ENCODE results near the gene TM7SF3. TPM values are rescaled to one million over a fixed set of nuclear protein-coding genes. Genes with fewer than 3 reads are reported as not detected.

TM7SF3 gene
- total RNA-seq, 1 experiment from 2014 or later = 114 TPM

DNA sequence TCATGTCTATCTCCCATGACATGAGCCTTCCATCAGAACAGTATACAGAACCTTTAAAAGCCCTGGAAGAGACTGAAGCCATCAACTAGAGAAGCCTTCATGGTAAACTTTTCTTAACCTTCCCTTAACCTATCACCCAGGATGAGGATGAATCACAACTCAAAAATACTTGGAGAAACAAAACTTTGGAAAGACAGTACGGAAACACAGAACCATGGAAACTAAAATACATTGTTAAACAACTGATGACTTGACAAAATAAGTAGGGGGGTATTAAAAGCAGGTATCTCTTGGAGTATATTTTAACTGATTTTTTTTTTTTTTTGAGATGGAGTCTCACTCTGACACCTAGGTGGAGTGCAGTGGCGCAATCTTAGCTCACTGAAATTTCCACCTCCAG, 8.7 kb downstream of the TM7SF3 start:
- Histone ChIP-seq H3K4me3 (ENCODE audit: low read length) (no peak overlapping the region), H3K27ac (ENCODE audit: low read length) (no peak overlapping the region), H3K9ac (ENCODE audit: low read length) (no peak overlapping the region), H3K4me2 (ENCODE audit: low read length) (no peak overlapping the region), H3K9me3 (ENCODE audit: low read length) (no peaks in the 10 kb centered on the region), H4K20me1 (ENCODE audit: low read length) (no peaks in the 10 kb centered on the region), H3K79me2 (ENCODE audit: low read length) (peaks cover 39% of the 10 kb centered on the region), H3F3A (ENCODE audit: low read length, unreplicated experiment) (no peaks in the 10 kb centered on the region), H3K4me1 (ENCODE audit: insufficient read depth, low read length) (peaks cover 22% of the 10 kb centered on the region), H3K9me2 (replicated peaks; ENCODE audit: low read length) (no peaks in the 10 kb centered on the region), H2AFZ (ENCODE audit: low read length) (no peak overlapping the region), H3K36me3 (ENCODE audit: low read depth, low read length) (no peaks in the 10 kb centered on the region), H3K27me3 (ENCODE audit: low read length) (no peaks in the 10 kb centered on the region)
- TF ChIP-seq EZH2 (IDR thresholded peaks at IDR 0.05; ENCODE audit: low read length, unreplicated experiment) (no peak), EZH2phosphoT487 (IDR thresholded peaks at IDR 0.05; ENCODE audit: borderline replicate concordance, low read length) (no peak)
- TF ChIP-seq, protein P1, sequence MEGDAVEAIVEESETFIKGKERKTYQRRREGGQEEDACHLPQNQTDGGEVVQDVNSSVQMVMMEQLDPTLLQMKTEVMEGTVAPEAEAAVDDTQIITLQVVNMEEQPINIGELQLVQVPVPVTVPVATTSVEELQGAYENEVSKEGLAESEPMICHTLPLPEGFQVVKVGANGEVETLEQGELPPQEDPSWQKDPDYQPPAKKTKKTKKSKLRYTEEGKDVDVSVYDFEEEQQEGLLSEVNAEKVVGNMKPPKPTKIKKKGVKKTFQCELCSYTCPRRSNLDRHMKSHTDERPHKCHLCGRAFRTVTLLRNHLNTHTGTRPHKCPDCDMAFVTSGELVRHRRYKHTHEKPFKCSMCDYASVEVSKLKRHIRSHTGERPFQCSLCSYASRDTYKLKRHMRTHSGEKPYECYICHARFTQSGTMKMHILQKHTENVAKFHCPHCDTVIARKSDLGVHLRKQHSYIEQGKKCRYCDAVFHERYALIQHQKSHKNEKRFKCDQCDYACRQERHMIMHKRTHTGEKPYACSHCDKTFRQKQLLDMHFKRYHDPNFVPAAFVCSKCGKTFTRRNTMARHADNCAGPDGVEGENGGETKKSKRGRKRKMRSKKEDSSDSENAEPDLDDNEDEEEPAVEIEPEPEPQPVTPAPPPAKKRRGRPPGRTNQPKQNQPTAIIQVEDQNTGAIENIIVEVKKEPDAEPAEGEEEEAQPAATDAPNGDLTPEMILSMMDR (conservative IDR thresholded peaks at IDR 0.05; ENCODE audit: low read depth, low read length) = no peak
- intact Hi-C loops (cut with micrococcal nuclease) = no loop called here
- ATAC-seq = no peak
- POLR2A ChIA-PET (ENCODE audit: unreplicated experiment) = no interaction called here
- no TSS peak for BruUV-seq (replicated peaks)
- DNase-seq = no peak
- CTCF ChIA-PET = interaction anchor here (1.0 kb wide), 1 partner anchor 11 kb away, joined by 3 read pairs; no protein-coding TSS in a partner anchor

DNA sequence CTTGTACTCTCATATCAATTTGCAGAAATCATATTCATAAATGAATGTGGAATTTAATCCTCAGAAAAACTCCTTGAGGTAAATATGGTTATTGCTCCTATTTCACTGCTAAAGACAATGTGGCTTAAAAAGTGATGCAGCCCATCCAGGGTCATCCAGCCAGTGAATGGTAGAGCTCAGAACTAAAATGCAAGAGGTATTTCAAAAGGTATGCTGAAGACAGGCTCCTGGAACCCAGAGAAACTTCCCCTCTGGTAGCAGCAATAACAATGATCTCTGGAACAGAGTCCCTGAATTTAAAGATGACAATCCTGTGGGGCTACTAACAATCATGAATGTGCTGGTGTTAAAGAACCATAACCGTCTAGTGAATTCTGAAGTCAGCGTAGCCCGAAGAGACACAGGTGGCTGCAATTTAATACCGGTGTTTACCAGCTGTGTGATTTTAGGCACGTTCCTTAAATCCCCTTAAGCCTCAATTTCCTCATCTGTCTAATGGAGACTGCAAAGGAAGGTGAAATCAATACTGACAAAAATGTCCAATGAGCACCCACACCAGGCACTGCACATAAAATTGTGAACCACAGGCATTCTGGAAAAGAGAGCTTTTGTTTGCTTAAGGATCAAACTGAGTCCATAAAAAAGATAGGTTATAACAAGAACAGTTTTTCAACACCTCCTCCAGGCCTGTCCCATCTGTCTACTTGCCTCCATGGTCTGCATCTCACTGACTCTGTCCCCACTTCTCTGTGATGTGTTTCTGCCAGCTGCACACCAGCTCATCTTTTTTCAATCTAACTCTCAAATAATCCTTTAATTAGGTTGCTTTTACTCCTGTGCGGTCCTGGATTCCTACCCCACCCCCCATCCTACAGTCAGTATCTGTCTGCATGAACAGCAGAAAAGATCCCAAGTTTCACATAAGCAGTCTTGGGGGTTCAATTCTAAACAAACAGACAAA, 10.5 kb downstream of the TM7SF3 start:
- Histone ChIP-seq H3K4me2 (ENCODE audit: low read length) (no peak overlapping the region; the same call in 1 of the 2 replicates), H4K20me1 (ENCODE audit: low read length) (no peaks in the 10 kb centered on the region), H3F3A (ENCODE audit: low read length, unreplicated experiment) (no peaks in the 10 kb centered on the region), H3K27ac (ENCODE audit: low read length) (no peak overlapping the region), H3K4me3 (ENCODE audit: low read length) (no peak overlapping the region), H3K9me3 (ENCODE audit: low read length) (no peaks in the 10 kb centered on the region), H3K4me1 (ENCODE audit: insufficient read depth, low read length) (peaks cover 11% of the 10 kb centered on the region), H3K79me2 (ENCODE audit: low read length) (peaks cover 21% of the 10 kb centered on the region; the same call in 1 of the 2 replicates), H3K9ac (ENCODE audit: low read length) (no peak overlapping the region), H3K9me2 (replicated peaks; ENCODE audit: low read length) (no peaks in the 10 kb centered on the region), H2AFZ (ENCODE audit: low read length) (no peak overlapping the region), H3K36me3 (ENCODE audit: low read depth, low read length) (no peaks in the 10 kb centered on the region), H3K27me3 (ENCODE audit: low read length) (no peaks in the 10 kb centered on the region)
- ChIA-PET CTCF (no interaction called here), POLR2A (ENCODE audit: unreplicated experiment) (no interaction called here)
- BruUV-seq (replicated peaks) = no TSS peak
- DNase-seq (peak; percentile 40), ATAC-seq (peak; percentile 80)
- intact Hi-C loops (cut with micrococcal nuclease) = no loop called here
- TF ChIP-seq EZH2 (IDR thresholded peaks at IDR 0.05; ENCODE audit: low read length, unreplicated experiment) (no peak), EZH2phosphoT487 (IDR thresholded peaks at IDR 0.05; ENCODE audit: borderline replicate concordance, low read length) (no peak)
- TF ChIP-seq, protein P1 (conservative IDR thresholded peaks at IDR 0.05; ENCODE audit: low read depth, low read length) = no peak

DNA sequence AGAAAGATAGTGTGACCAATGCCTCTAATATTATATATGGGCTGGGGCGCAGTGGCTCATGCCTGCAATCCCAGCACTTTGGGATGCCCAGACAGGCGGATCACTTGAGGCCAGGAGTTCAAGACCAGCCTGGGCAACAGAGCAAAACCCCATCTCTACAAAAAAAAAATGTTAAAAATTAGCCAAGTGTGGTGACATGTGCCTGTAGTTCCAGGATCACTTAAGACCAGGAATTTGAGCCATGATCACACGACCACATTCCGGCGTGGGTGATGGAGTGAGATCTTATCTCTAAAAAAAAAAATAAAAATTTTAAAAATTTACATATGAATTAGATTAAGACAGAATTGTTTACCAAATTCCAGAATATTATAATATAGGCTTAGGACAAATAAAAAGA, 12.0 kb downstream of the TM7SF3 start:
- no TSS peak for BruUV-seq (replicated peaks)
- Histone ChIP-seq H3K27me3 (ENCODE audit: low read length) (no peaks in the 10 kb centered on the region), H3K9me2 (replicated peaks; ENCODE audit: low read length) (no peaks in the 10 kb centered on the region), H3K9ac (ENCODE audit: low read length) (no peak overlapping the region), H3F3A (ENCODE audit: low read length, unreplicated experiment) (no peaks in the 10 kb centered on the region), H3K4me1 (ENCODE audit: insufficient read depth, low read length) (peaks cover 11% of the 10 kb centered on the region), H3K4me2 (ENCODE audit: low read length) (no peak overlapping the region), H3K27ac (ENCODE audit: low read length) (no peak overlapping the region), H3K36me3 (ENCODE audit: low read depth, low read length) (no peaks in the 10 kb centered on the region), H3K79me2 (ENCODE audit: low read length) (peaks cover 13% of the 10 kb centered on the region; the same call in 1 of the 2 replicates), H4K20me1 (ENCODE audit: low read length) (no peaks in the 10 kb centered on the region), H2AFZ (ENCODE audit: low read length) (no peak overlapping the region), H3K9me3 (ENCODE audit: low read length) (no peaks in the 10 kb centered on the region), H3K4me3 (ENCODE audit: low read length) (no peak overlapping the region)
- TF ChIP-seq, protein P1 (conservative IDR thresholded peaks at IDR 0.05; ENCODE audit: low read depth, low read length) = no peak
- TF ChIP-seq EZH2 (IDR thresholded peaks at IDR 0.05; ENCODE audit: low read length, unreplicated experiment) = no peak
- no peak for TF ChIP-seq EZH2phosphoT487 (IDR thresholded peaks at IDR 0.05; ENCODE audit: borderline replicate concordance, low read length)
- ChIA-PET POLR2A (ENCODE audit: unreplicated experiment) (no interaction called here), CTCF (no interaction called here)
- no peak for ATAC-seq
- no peak for DNase-seq
- intact Hi-C loops (cut with micrococcal nuclease) = no loop called here
